Kidney (tissue), 14 donors: ENCODE results near the gene SNAPIN. TPM values are rescaled to one million over a fixed set of nuclear protein-coding genes. Genes with fewer than 3 reads are reported as not detected.

Experiments
- DNase-seq, 5 donors: peaks; one replicate each; pipeline ENCODE4 v3.0.0-alpha.2; 2013 to 2020
- FAIRE-seq: peaks from 2 replicates; lab custom pipeline; 2012; peaks lifted over from hg19 to GRCh38; lab: Jason Lieb, UNC
- H3K27ac ChIP-seq, 2 donors: one replicate each; pipeline ENCODE4 v1.7.0; 2013; ENCODE audit warnings: low read depth in 2 of 2, low read length in 2 of 2, inconsistent platforms in 1 of 2
- H3K27me3 ChIP-seq: one replicate; pipeline ENCODE4 v1.7.1; 2013; ENCODE audit warnings: low read length, inconsistent platforms; ENCODE audit not compliant: control insufficient read depth, insufficient read depth
- H3K36me3 ChIP-seq, 3 donors: one replicate each; pipeline versions ENCODE4 v1.7.0 to v1.7.1; 2013; ENCODE audit warnings: low read length in 3 of 3, control low read depth in 1 of 3, inconsistent platforms in 1 of 3; ENCODE audit not compliant: insufficient read depth in 3 of 3, control insufficient read depth in 2 of 3
- H3K4me1 ChIP-seq, 3 donors: one replicate each; pipeline versions ENCODE4 v1.7.0 to v1.7.1; 2013; ENCODE audit warnings: low read length in 3 of 3, inconsistent platforms in 1 of 3, low read depth in 1 of 3; ENCODE audit not compliant: control insufficient read depth in 2 of 3, insufficient read depth in 2 of 3
- H3K4me3 ChIP-seq, 3 donors: one replicate each; pipeline versions ENCODE4 v1.7.0 to v1.8.1; 2013; ENCODE audit warnings: low read length in 3 of 3, control low read depth in 1 of 3, inconsistent platforms in 1 of 3
- H3K9ac ChIP-seq, 3 donors: one replicate each; pipeline versions ENCODE4 v1.7.0 to v1.7.1; 2013; ENCODE audit warnings: low read length in 3 of 3, control low read depth in 1 of 3, inconsistent platforms in 1 of 3
- H3K9me3 ChIP-seq, 3 donors: one replicate each; pipeline versions ENCODE4 v1.7.0 to v1.7.1; 2013; ENCODE audit warnings: low read length in 3 of 3, control low read depth in 1 of 3, inconsistent platforms in 1 of 3; ENCODE audit not compliant: control insufficient read depth in 2 of 3, insufficient read depth in 1 of 3
- CTCF ChIP-seq: IDR thresholded peaks from 3 replicates; pipeline ENCODE4 v1.5.1; 2012; ENCODE audit warnings: mild to moderate bottlenecking, moderate library complexity, borderline replicate concordance; ENCODE audit not compliant: insufficient read depth; ENCODE audit errors: extremely low read depth
- intact Hi-C: fragments of 100-400 bp; cut with DNase I; formaldehyde crosslinking; loops from one replicate; pipeline ENCODE4 v1.11.1; 2022
- polyA plus RNA-seq: library from polyadenylated mRNA; stranded (reverse); fragments of 350-450 nt; fragmentation: Illumina TruSeq; extraction: RNeasy Lipid Tissue Mini Kit (QIAGEN cat#74804); gene quantifications from one replicate; pipeline ENCODE4 v1.2.3, GENCODE V29; 2014; ENCODE audit warnings: low read depth, low replicate concordance; ENCODE audit not compliant: insufficient read depth
- total RNA-seq: library from RNA; stranded (reverse); fragmentation: NEBNext Ultra II Directional; extraction: Animal tissue kit (Norgen Biotek cat#: 25700); gene quantifications from one replicate; pipeline ENCODE4 v1.2.1, GENCODE V29; 2021
- donor health status: control.
- donor health status: control.
- donor health status: control.
- donor health status: control.
- donor health status: control.
- donor health status: DM: yes; HTN: yes; CAD: no.
- donor health status: Normal renal cell carcinoma (clear cell type).

The SNAPIN gene
- total and polyA plus RNA-seq, 2 donors from 2014 or later = 46.2 to 59.8 TPM

GRCh38 chr1:153646672-153647345, 11.7 kb upstream of the SNAPIN start:
- FAIRE-seq = no peak
- DNase-seq = peak in 1 of 5 donors; percentile 11
- peak overlapping the region in 1 of 2 donors; percentile 15 for H3K27ac ChIP-seq
- no peak overlapping the region for H3K9ac ChIP-seq
- no peak for TF ChIP-seq CTCF
- H3K4me1 ChIP-seq = peaks cover 0 to 6% (median 5%) of the 10 kb centered on the region in 3 donors
- H3K27me3 ChIP-seq = no peaks in the 10 kb centered on the region
- no peak overlapping the region for H3K4me3 ChIP-seq
- H3K9me3 ChIP-seq = no peaks in the 10 kb centered on the region
- peaks cover 7 to 42% (median 21%) of the 10 kb centered on the region in 3 donors for H3K36me3 ChIP-seq
- intact Hi-C loops = no loop called here

GRCh38 chr1:153647346-153647714, 11.2 kb upstream of the SNAPIN start:
- Histone ChIP-seq H3K36me3 (peaks cover 7 to 37% (median 20%) of the 10 kb centered on the region in 3 donors), H3K27ac (peak overlapping the region in 1 of 2 donors; percentile 15), H3K4me3 (no peak overlapping the region), H3K4me1 (peaks cover 0 to 6% (median 5%) of the 10 kb centered on the region in 3 donors), H3K27me3 (no peaks in the 10 kb centered on the region), H3K9ac (no peak overlapping the region), H3K9me3 (no peaks in the 10 kb centered on the region)
- intact Hi-C loops = no loop called here
- FAIRE-seq = no peak
- DNase-seq = peak in 1 of 5 donors; percentile 32
- TF ChIP-seq CTCF = no peak

GRCh38 chr1:153648000-153648643, 10.4 kb upstream of the SNAPIN start:
- FAIRE-seq (no peak), DNase-seq (peak in 4 of 5 donors; percentile 39 to 57 (median 48))
- Histone ChIP-seq H3K4me3 (no peak overlapping the region), H3K27me3 (no peaks in the 10 kb centered on the region), H3K27ac (peak overlapping the region in 1 of 2 donors; percentile 49), H3K4me1 (peaks cover 0 to 12% (median 6%) of the 10 kb centered on the region in 3 donors), H3K36me3 (peaks cover 7 to 29% (median 14%) of the 10 kb centered on the region in 3 donors), H3K9ac (no peak overlapping the region), H3K9me3 (no peaks in the 10 kb centered on the region)
- intact Hi-C loops = no loop called here
- no peak for TF ChIP-seq CTCF
